Colon (tissue), 2 donors: ENCODE results near the gene ZBED4.

Source experiments
- FAIRE-seq: peaks from 2 replicates; lab custom pipeline; 2012; peaks lifted over from hg19 to GRCh38; lab: Jason Lieb, UNC
- donor health status: control.
- donor health status: control.

ZBED4 gene

GRCh38 chr22:49922484-49922883 lies 68.8 kb downstream of the ZBED4 start:
- no peak for FAIRE-seq

GRCh38 chr22:49922926-49923325 lies 69.3 kb downstream of the ZBED4 start:
- no peak for FAIRE-seq

GRCh38 chr22:49923445-49923844 lies 69.8 kb downstream of the ZBED4 start:
- no peak for FAIRE-seq

GRCh38 chr22:49924113-49924833 lies 70.6 kb downstream of the ZBED4 start:
- FAIRE-seq = no peak

GRCh38 chr22:49925525-49926128 lies 72.0 kb downstream of the ZBED4 start:
- FAIRE-seq = no peak

- no peak for FAIRE-seq
These were observed 73.3 kb downstream of the ZBED4 start for GRCh38 chr22:49926916-49927315.

- no peak for FAIRE-seq
These were observed 74.0 kb downstream of the ZBED4 start for GRCh38 chr22:49927483-49928184.

GRCh38 chr22:49928185-49928495 lies 74.5 kb downstream of the ZBED4 start:
- no peak for FAIRE-seq

- FAIRE-seq = no peak
These were observed 75.0 kb downstream of the ZBED4 start for GRCh38 chr22:49928555-49929210.

- no peak for FAIRE-seq
These were observed 75.8 kb downstream of the ZBED4 start for GRCh38 chr22:49929211-49929979.

- FAIRE-seq = no peak
These were observed 76.4 kb downstream of the ZBED4 start for GRCh38 chr22:49929994-49930575.

GRCh38 chr22:49930596-49931412 lies 77.2 kb downstream of the ZBED4 start:
- no peak for FAIRE-seq

GRCh38 chr22:49933236-49934159 lies 79.9 kb downstream of the ZBED4 start:
- no peak for FAIRE-seq

GRCh38 chr22:49934160-49934890 lies 80.7 kb downstream of the ZBED4 start:
- no peak for FAIRE-seq

- FAIRE-seq = no peak
These were observed 81.4 kb downstream of the ZBED4 start for GRCh38 chr22:49934891-49935557.

GRCh38 chr22:49935561-49935960 lies 81.9 kb downstream of the ZBED4 start:
- FAIRE-seq = no peak

- no peak for FAIRE-seq
These were observed 82.7 kb downstream of the ZBED4 start for GRCh38 chr22:49936018-49936972.
